GM12891 (cell line): Measurements from ENCODE around the gene GABRE.

Experiments used
- POLR2A ChIP-seq: IDR thresholded peaks from 2 replicates; pipeline ENCODE4 v1.6.1; 2011; ENCODE audit warnings: low read depth, low read length, control low read depth
- POLR2AphosphoS5 ChIP-seq: IDR thresholded peaks from 2 replicates; pipeline ENCODE4 v1.6.1; 2011; ENCODE audit warnings: low read depth, low read length, control low read depth
- POU2F2 ChIP-seq: IDR thresholded peaks from 2 replicates; pipeline ENCODE4 v1.6.1; 2011; ENCODE audit warnings: low read depth, mild to moderate bottlenecking, control low read depth, low read length, moderate library complexity
- SPI1 ChIP-seq: IDR thresholded peaks from 2 replicates; pipeline ENCODE4 v1.6.1; 2011; ENCODE audit warnings: low read depth, low read length, control low read depth
- TAF1 ChIP-seq: IDR thresholded peaks from 2 replicates; pipeline ENCODE4 v1.6.1; 2011; ENCODE audit warnings: low read depth, low read length, control low read depth

- TF ChIP-seq POLR2A (no peak), TAF1 (no peak), POLR2AphosphoS5 (no peak), POU2F2 (no peak), SPI1 (no peak)
These were observed 3.4 kb upstream of the GABRE start for GRCh38 chrX:151977923-151978322.
